Panc1 (cell line): ENCODE measurements around the gene SELENOP. TPM values are rescaled to one million over a fixed set of nuclear protein-coding genes. Genes with fewer than 3 reads are reported as not detected.

Experiments
- ATAC-seq: fragments of 200-7000 bp; cut with Tn5 transposase; 2 replicates; pipeline ENCODE4 v1.9.1; 2020; ENCODE audit warnings: mild to moderate bottlenecking, moderate library complexity
- BruUV-seq: library from RNA; stranded (reverse); fragments of 400-500 nt; replicated peaks from 2 replicates; lab custom pipeline; 2021; lab: Mats Ljungman, UMichigan
- CTCF ChIA-PET: fragments of 300-600 bp; sonication (Branson Sonifier 250); formaldehyde crosslinking; loops from one replicate; lab custom pipeline; 2022; ENCODE audit warnings: antibody characterized with exemption; lab: Charles Lee
- POLR2A ChIA-PET: fragments of 300-600 bp; sonication (Branson Sonifier 250); formaldehyde crosslinking; loops from one replicate; lab custom pipeline; 2022; ENCODE audit warnings: antibody characterized with exemption; lab: Charles Lee
- DNase-seq: peaks from one replicate; pipeline ENCODE4 v3.0.0-alpha.2; 2010; ENCODE audit warnings: low read depth, low spot score
- H3K27ac ChIP-seq: 2 replicates; pipeline ENCODE4 v1.5.1; 2011; ENCODE audit warnings: mild to moderate bottlenecking, low read length, inconsistent platforms
- H3K27me3 ChIP-seq: fragments of 200-500 bp; sonication (Bioruptor generic); 2 replicates; pipeline ENCODE4 v1.6.0; 2014; ENCODE audit warnings: low read length, inconsistent platforms; ENCODE audit not compliant: control insufficient read depth, insufficient read depth
- H3K36me3 ChIP-seq: fragments of 200-500 bp; sonication (Bioruptor generic); 2 replicates; pipeline ENCODE4 v1.5.1; 2014; ENCODE audit warnings: inconsistent platforms, mild to moderate bottlenecking, low read length, moderate library complexity; ENCODE audit not compliant: control insufficient read depth, insufficient read depth
- H3K4me1 ChIP-seq: 2 replicates; pipeline ENCODE4 v1.5.1; 2011; ENCODE audit warnings: inconsistent platforms, mild to moderate bottlenecking, low read length, moderate library complexity; ENCODE audit not compliant: control insufficient read depth, insufficient read depth
- H3K4me3 ChIP-seq, 2 experiments: 2 replicates each; pipeline ENCODE4 v1.5.1; 2011 to 2012; ENCODE audit warnings: low read depth in 2 of 2, low read length in 2 of 2, mild to moderate bottlenecking in 2 of 2, inconsistent platforms in 1 of 2, moderate library complexity in 1 of 2
- H3K9me3 ChIP-seq: fragments of 200-500 bp; sonication (Bioruptor generic); 2 replicates; pipeline ENCODE4 v1.5.1; 2014; ENCODE audit warnings: low read depth, mild to moderate bottlenecking, inconsistent platforms, low read length, moderate library complexity; ENCODE audit not compliant: control insufficient read depth, insufficient read depth
- POLR2AphosphoS5 ChIP-seq: IDR thresholded peaks from 2 replicates; pipeline ENCODE4 v1.6.1; 2012; ENCODE audit warnings: mild to moderate bottlenecking, low read depth, low read length, moderate library complexity
- REST ChIP-seq, 2 experiments: IDR thresholded peaks; 2 replicates each; pipeline ENCODE4 v1.6.1; 2011 to 2012; ENCODE audit warnings: low read depth in 2 of 2, control low read depth in 1 of 2, low read length in 1 of 2, mild to moderate bottlenecking in 1 of 2, moderate library complexity in 1 of 2; ENCODE audit not compliant: insufficient read depth in 1 of 2
- SIN3A ChIP-seq: IDR thresholded peaks from 2 replicates; pipeline ENCODE4 v1.6.1; 2012; ENCODE audit warnings: low read depth, mild to moderate bottlenecking, low read length, moderate library complexity, borderline replicate concordance; ENCODE audit not compliant: insufficient read depth
- TCF7L2 ChIP-seq: IDR thresholded peaks from 2 replicates; pipeline ENCODE4 v1.6.1; 2011; ENCODE audit warnings: mild to moderate bottlenecking, low read depth, low read length, inconsistent platforms
- in situ Hi-C: cut with HindIII; loops from 2 replicates; pipeline ENCODE4 v1.10.0; 2016; ENCODE audit warnings: low sequenced_read_pairs, low pct_unique_long_range_greater_than_20kb
- intact Hi-C: fragments of 100-400 bp; cut with micrococcal nuclease; formaldehyde crosslinking; loops from one replicate; pipeline ENCODE4 v1.10.0; 2022; ENCODE audit not compliant: unreplicated experiment
- total RNA-seq: library from RNA; stranded (reverse); gene quantifications from one replicate; pipeline ENCODE4 v1.2.1, GENCODE V29; 2021; ENCODE audit not compliant: unreplicated experiment
- TF ChIP-seq, protein P1 (sequence below): fragments of 450-650 bp; IDR thresholded peaks from 2 replicates; pipeline ENCODE4 v1.5.1; 2017; ENCODE audit warnings: mild to moderate bottlenecking

Gene SELENOP
- total RNA-seq, 1 experiment from 2014 or later, result 1.6 TPM

DNA sequence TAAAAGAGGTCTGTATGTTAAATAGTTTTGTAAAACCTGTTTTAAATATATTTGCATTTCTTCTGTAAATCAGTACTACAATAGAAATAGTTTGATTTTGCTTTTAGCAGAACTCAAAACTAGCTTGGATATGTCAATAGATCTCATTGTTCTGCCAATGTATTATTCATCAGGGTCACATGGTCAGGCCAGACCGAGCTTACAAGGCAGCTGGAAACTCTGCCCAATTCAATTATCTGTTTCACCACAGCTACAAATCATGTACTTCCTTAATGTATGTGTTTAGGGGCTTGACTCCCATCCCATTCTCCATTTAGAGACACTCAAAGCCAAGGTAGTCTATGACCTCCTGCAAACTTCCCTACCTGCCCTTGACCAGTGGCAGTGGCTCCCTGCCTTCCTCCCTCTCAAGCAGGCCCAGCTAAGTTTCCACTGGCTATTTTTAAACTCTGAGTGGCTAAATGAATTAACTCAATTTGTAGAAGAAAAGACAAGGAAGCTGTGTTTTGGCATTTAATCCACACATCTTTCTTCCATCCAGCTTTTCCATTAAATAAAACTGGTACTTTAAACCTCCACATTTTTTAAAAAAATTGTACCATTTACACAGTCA, 46.4 kb upstream of the SELENOP start:
- BruUV-seq, result no TSS peak

GRCh38 chr5:42855811-42856210, 44.1 kb upstream of the SELENOP start:
- Histone ChIP-seq H3K4me3 (no peak overlapping the region), H3K4me1 (no peaks in the 10 kb centered on the region), H3K27me3 (no peaks in the 10 kb centered on the region), H3K27ac (no peak overlapping the region), H3K9me3 (no peaks in the 10 kb centered on the region), H3K36me3 (no peaks in the 10 kb centered on the region)
- ChIA-PET POLR2A (interaction anchor here (0.5 kb wide), 1 partner anchor 677 kb away, joined by 7 read pairs; no protein-coding TSS in a partner anchor), CTCF (no interaction called here)
- ATAC-seq (no peak), DNase-seq (no peak)
- TF ChIP-seq TCF7L2 (no peak), REST (IDR thresholded peaks at IDR 0.05; ENCODE audit: insufficient read depth in 1 of 2, low read depth in 2 of 2, low read length in 1 of 2) (no peak), POLR2AphosphoS5 (no peak), SIN3A (no peak)
- TF ChIP-seq, protein P1, sequence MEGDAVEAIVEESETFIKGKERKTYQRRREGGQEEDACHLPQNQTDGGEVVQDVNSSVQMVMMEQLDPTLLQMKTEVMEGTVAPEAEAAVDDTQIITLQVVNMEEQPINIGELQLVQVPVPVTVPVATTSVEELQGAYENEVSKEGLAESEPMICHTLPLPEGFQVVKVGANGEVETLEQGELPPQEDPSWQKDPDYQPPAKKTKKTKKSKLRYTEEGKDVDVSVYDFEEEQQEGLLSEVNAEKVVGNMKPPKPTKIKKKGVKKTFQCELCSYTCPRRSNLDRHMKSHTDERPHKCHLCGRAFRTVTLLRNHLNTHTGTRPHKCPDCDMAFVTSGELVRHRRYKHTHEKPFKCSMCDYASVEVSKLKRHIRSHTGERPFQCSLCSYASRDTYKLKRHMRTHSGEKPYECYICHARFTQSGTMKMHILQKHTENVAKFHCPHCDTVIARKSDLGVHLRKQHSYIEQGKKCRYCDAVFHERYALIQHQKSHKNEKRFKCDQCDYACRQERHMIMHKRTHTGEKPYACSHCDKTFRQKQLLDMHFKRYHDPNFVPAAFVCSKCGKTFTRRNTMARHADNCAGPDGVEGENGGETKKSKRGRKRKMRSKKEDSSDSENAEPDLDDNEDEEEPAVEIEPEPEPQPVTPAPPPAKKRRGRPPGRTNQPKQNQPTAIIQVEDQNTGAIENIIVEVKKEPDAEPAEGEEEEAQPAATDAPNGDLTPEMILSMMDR, result no peak
- intact Hi-C loops, result no loop called here
- in situ Hi-C loops, result no loop called here
- BruUV-seq, result no TSS peak

More for the DNA sequence above, 46.4 kb upstream of the SELENOP start:
- in situ Hi-C loops, result no loop called here
- H3K9me3 ChIP-seq, result no peaks in the 10 kb centered on the region
- ATAC-seq (no peak), DNase-seq (no peak)
- H3K27me3 ChIP-seq, result no peaks in the 10 kb centered on the region
- H3K4me3 ChIP-seq, result no peak overlapping the region
- TF ChIP-seq, protein P1, result no peak
- no peak for TF ChIP-seq SIN3A
- no peak for TF ChIP-seq TCF7L2
- TF ChIP-seq REST (IDR thresholded peaks at IDR 0.05; ENCODE audit: insufficient read depth in 1 of 2, low read depth in 2 of 2, low read length in 1 of 2), result no peak
- TF ChIP-seq POLR2AphosphoS5, result no peak
- no peaks in the 10 kb centered on the region for H3K36me3 ChIP-seq
- intact Hi-C loops, result no loop called here
- no peaks in the 10 kb centered on the region for H3K4me1 ChIP-seq
- POLR2A ChIA-PET, result no interaction called here
- CTCF ChIA-PET, result no interaction called here
- H3K27ac ChIP-seq, result no peak overlapping the region
